Measurements from ENCODE around the gene SLIRP.

DNA sequence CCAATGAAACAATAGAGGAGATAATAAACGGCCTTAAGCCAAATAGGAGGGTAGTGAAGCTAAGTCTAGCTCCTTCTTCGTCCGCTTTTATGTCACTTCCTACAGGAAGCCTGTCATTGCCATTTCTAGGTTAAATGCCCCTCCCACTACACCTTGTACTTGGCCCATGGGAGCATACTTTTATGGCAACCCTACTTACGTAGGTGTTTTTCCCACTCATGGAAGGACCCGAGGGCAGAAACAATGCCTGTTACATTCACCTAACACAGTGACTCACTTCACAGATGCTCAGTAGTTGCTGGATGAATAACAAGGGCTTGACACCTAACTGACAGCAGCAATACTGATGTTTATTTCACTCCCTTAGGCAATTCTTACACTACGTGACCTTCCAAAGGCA lies 44.6 kb upstream of the SLIRP start:
- no peak for TF ChIP-seq CREB1 (IDR thresholded peaks at IDR 0.05; ENCODE audit: low read depth)
- TF ChIP-seq EGR1 (IDR thresholded peaks at IDR 0.05) = no peak
- TF ChIP-seq, protein P1, sequence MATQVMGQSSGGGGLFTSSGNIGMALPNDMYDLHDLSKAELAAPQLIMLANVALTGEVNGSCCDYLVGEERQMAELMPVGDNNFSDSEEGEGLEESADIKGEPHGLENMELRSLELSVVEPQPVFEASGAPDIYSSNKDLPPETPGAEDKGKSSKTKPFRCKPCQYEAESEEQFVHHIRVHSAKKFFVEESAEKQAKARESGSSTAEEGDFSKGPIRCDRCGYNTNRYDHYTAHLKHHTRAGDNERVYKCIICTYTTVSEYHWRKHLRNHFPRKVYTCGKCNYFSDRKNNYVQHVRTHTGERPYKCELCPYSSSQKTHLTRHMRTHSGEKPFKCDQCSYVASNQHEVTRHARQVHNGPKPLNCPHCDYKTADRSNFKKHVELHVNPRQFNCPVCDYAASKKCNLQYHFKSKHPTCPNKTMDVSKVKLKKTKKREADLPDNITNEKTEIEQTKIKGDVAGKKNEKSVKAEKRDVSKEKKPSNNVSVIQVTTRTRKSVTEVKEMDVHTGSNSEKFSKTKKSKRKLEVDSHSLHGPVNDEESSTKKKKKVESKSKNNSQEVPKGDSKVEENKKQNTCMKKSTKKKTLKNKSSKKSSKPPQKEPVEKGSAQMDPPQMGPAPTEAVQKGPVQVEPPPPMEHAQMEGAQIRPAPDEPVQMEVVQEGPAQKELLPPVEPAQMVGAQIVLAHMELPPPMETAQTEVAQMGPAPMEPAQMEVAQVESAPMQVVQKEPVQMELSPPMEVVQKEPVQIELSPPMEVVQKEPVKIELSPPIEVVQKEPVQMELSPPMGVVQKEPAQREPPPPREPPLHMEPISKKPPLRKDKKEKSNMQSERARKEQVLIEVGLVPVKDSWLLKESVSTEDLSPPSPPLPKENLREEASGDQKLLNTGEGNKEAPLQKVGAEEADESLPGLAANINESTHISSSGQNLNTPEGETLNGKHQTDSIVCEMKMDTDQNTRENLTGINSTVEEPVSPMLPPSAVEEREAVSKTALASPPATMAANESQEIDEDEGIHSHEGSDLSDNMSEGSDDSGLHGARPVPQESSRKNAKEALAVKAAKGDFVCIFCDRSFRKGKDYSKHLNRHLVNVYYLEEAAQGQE (IDR thresholded peaks at IDR 0.05; ENCODE audit: low read depth) = no peak
- TF ChIP-seq, protein P2, sequence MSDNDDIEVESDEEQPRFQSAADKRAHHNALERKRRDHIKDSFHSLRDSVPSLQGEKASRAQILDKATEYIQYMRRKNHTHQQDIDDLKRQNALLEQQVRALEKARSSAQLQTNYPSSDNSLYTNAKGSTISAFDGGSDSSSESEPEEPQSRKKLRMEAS (IDR thresholded peaks at IDR 0.05) = no peak
- no peak for TF ChIP-seq EP300 (IDR thresholded peaks at IDR 0.05; ENCODE audit: borderline replicate concordance)
- no peak for TF ChIP-seq TCF12 (IDR thresholded peaks at IDR 0.05; ENCODE audit: low read depth)
- no peak for TF ChIP-seq ZBTB7A (IDR thresholded peaks at IDR 0.05; ENCODE audit: low read depth)
- TF ChIP-seq TAF1 (IDR thresholded peaks at IDR 0.05; ENCODE audit: low read depth) = no peak
- no peak for TF ChIP-seq USF1 (IDR thresholded peaks at IDR 0.05)
- TF ChIP-seq CEBPB (IDR thresholded peaks at IDR 0.05) = no peak
- no peak for TF ChIP-seq NFIC (IDR thresholded peaks at IDR 0.05)
- TF ChIP-seq TEAD4 (IDR thresholded peaks at IDR 0.05) = no peak
- no peak for TF ChIP-seq FOXM1 (IDR thresholded peaks at IDR 0.05; ENCODE audit: borderline replicate concordance, low read depth)
- no peak for TF ChIP-seq RAD21 (IDR thresholded peaks at IDR 0.05; ENCODE audit: low read depth)

Measured in Ishikawa (cell line).